ENCODE measurements around the gene CTDSP1.

The CTDSP1 gene

DNA sequence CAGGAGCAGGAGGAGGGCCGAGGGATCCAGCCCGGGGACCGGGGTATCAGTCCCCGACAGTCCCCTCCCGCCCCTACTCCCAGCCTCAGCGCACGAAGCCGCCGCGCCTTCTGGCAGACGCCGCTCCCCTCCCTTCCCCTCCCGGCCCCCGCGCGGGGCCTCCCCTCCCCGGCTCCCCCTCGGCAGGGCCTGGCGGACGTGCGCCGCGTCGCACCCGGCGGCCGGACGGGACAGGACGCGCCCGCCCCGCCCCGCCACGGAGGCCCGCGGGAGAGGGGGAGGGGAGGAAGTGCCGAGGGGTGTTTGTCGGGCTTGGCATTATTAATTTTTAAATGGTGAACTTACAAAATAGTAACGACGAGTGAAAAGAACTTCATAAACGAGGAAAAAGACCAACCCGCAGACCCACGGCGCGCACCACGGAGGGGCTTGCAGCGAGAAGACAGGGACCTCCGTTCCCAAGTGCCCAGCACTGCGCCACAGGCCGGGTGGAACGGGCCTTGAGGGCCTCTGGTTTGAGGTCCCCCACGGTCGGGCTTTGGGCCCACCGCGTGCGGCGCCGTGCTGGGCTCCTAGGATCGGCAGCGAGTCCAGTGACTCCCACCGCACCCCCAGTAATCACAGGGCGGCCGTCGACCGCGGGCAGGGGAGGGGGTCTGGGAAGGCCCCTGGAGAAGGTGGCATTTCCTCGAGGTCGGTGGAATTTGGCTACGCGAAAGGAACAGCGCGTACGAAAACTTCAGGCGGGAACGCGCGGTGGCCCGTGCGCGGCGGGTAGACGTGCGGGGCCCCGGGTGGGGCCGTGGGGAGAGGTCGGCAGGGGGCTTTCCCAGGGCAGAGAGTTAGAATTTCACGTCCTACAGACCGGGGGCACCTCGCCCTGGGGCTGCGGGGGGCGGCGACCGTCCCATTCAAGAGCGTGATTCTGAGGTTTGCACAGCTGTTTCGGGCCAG lies 954 bp upstream of the CTDSP1 start:
- in situ Hi-C loops (cut with MboI; ENCODE audit: low sequenced_read_pairs) = no loop called here

GRCh38 chr2:218400167-218400929 lies 680 bp downstream of the CTDSP1 start:
- in situ Hi-C loops (cut with MboI; ENCODE audit: low sequenced_read_pairs) = no loop called here

DNA sequence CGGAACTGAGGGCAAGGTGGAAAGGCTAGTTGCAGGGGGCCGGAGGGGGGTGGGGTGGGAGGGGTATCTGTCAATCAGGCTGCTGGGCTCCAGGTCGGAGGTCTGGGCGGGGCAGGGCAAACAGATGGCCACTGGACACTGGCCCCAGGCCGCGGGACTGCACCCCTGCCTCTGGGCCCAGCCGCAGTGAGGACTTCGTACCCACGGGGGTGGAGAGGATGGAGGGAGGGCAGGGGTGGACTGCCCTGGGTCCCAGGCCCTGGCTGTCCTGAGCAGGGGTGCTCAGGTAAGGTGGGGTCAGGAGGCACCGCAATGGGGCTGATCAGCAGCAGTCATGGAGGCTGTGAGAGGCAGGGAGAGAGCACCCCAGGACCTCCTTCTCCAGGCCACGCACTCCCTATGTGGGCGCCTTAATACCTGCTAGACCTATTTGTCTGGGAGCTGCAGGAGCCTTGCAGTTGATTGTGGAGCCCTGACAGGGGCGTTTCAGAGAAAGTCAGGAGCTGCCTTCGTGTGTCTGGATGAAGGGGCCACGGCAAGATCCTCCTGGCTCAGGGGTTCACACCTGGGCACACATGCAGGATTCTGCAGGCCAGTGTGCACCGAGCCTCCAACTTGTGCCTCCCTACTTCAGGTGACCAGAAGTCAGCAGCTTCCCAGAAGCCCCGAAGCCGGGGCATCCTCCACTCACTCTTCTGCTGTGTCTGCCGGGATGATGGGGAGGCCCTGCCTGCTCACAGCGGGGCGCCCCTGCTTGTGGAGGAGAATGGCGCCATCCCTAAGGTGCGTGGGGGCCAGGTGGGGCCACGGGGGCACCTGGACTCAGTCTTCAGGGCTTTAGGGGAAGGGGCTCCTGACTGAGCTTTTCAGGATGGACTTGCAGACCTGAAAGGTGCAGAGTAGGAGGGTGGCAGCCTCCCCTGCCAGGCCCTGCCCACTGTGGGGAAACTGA lies 1.5 kb downstream of the CTDSP1 start:
- in situ Hi-C loops (cut with MboI; ENCODE audit: low sequenced_read_pairs) = no loop called here

DNA sequence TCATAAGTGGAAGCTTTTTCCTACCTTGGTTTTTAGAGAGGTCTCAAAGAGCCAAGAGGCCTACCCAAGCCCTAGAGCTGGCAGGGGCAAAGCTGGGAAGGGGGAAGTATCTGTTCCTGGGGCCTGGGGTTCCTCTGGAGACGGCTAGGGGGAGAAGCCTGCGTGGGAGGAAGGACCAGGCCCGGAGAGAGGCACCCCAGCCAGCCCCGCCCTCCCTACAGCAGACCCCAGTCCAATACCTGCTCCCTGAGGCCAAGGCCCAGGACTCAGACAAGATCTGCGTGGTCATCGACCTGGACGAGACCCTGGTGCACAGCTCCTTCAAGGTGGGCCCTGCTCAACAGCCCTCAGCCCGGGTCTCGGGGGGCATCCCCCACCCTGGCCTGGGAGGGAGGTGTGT lies 2.2 kb downstream of the CTDSP1 start:
- in situ Hi-C loops (cut with MboI; ENCODE audit: low sequenced_read_pairs) = no loop called here

GRCh38 chr2:218402491-218402901 lies 2.8 kb downstream of the CTDSP1 start:
- in situ Hi-C loops (cut with MboI; ENCODE audit: low sequenced_read_pairs) = no loop called here

GRCh38 chr2:218402911-218403411 lies 3.3 kb downstream of the CTDSP1 start:
- in situ Hi-C loops (cut with MboI; ENCODE audit: low sequenced_read_pairs) = no loop called here

GRCh38 chr2:218403810-218404209 lies 4.1 kb downstream of the CTDSP1 start:
- in situ Hi-C loops (cut with MboI; ENCODE audit: low sequenced_read_pairs) = no loop called here

DNA sequence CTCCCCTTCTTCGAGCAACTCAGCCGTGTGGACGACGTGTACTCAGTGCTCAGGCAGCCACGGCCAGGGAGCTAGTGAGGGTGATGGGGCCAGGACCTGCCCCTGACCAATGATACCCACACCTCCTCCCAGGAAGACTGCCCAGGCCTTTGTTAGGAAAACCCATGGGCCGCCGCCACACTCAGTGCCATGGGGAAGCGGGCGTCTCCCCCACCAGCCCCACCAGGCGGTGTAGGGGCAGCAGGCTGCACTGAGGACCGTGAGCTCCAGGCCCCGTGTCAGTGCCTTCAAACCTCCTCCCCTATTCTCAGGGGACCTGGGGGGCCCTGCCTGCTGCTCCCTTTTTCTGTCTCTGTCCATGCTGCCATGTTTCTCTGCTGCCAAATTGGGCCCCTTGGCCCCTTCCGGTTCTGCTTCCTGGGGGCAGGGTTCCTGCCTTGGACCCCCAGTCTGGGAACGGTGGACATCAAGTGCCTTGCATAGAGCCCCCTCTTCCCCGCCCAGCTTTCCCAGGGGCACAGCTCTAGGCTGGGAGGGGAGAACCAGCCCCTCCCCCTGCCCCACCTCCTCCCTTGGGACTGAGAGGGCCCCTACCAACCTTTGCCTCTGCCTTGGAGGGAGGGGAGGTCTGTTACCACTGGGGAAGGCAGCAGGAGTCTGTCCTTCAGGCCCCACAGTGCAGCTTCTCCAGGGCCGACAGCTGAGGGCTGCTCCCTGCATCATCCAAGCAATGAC lies 4.8 kb downstream of the CTDSP1 start:
- in situ Hi-C loops (cut with MboI; ENCODE audit: low sequenced_read_pairs) = no loop called here

- in situ Hi-C loops (cut with MboI; ENCODE audit: low sequenced_read_pairs) = no loop called here
Measured at GRCh38 chr2:218405086-218405745, 5.5 kb downstream of the CTDSP1 start.

GRCh38 chr2:218405746-218406208 lies 6.1 kb downstream of the CTDSP1 start:
- in situ Hi-C loops (cut with MboI; ENCODE audit: low sequenced_read_pairs) = no loop called here

DNA sequence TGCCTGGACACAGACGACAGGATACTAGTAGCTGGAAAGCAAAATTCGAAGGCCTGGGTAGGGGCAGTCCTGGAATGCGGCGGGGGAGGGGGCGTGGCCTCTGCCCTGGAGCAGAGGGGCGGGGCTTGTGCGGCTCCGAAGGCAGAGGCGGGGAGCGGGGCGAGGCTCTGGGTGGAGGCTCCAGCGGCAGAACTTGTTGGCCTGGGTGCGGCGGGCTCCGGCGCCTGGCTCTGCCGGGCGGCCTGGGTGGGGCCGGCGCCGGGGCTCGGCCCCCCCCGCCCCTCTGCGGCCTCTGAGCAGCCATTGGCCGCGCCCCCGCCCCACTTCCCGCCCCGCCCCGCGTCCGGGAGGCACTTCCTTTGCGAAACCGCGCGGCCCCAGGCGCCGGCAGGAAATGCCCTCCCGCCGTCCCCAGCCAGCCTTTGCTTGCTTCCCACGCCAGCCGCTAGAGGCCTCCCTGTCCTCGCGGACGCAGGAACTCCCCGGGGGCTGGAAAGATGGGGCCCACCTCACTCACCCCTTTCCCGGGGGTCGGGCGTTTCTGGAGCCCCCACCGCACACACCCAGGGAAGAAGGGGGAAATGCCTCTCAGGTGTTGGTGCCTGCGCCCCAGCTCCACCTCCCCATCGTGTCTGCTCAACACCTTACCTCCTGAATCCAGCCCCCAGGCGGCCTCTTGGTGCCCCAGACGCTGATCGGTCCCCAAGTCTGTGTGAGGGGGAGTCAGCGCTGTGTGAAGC lies 6.7 kb downstream of the CTDSP1 start:
- in situ Hi-C loops (cut with MboI; ENCODE audit: low sequenced_read_pairs) = no loop called here

- in situ Hi-C loops (cut with MboI; ENCODE audit: low sequenced_read_pairs) = no loop called here
Measured at GRCh38 chr2:218406949-218407618, 7.4 kb downstream of the CTDSP1 start.

GRCh38 chr2:218407717-218408116 lies 8.0 kb downstream of the CTDSP1 start:
- in situ Hi-C loops (cut with MboI; ENCODE audit: low sequenced_read_pairs) = no loop called here

DNA sequence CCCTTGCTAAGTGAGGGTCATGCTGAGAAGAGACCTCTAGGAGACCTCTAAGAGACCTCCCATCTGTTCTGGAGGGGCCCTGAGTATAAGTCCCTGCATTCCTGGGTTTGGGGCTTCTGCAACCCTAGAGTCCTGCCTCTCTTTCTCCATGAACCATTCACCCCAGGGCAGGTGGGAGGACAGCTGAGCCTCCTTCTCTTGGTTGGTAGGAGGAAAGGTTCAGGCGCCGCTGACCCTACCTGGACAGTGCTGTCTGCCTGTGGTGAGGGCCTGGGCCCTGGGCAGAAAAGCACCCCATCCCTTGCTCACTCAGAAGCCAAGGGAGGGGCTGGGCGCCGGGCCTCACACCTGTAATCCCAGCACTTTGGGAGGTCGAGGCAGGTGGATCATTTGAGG lies 18.7 kb downstream of the CTDSP1 start:
- in situ Hi-C loops (cut with MboI; ENCODE audit: low sequenced_read_pairs) = no loop called here

GRCh38 chr2:218418717-218419458 lies 19.2 kb downstream of the CTDSP1 start, which contains the start of gene VIL1:
VIL1 (plus strand) TSS chr2:218419123; CDS start chr2:218423779, 4,656 bp downstream.
- in situ Hi-C loops (cut with MboI; ENCODE audit: low sequenced_read_pairs) = no loop called here

GRCh38 chr2:218419630-218420216 lies 20.1 kb downstream of the CTDSP1 start:
- in situ Hi-C loops (cut with MboI; ENCODE audit: low sequenced_read_pairs) = no loop called here

- in situ Hi-C loops (cut with MboI; ENCODE audit: low sequenced_read_pairs) = no loop called here
Measured at GRCh38 chr2:218421027-218421426, 21.4 kb downstream of the CTDSP1 start.

Measured in hTERT RPE-1 (cell line).